DMS79 treated with DMSO at 0.1 percent for 48 hours (cell line): ENCODE measurements around the gene BLOC1S1.

Experiments
- DNase-seq: peaks from one replicate; lab custom pipeline; 2025; lab: John Stamatoyannopoulos, UW

Gene BLOC1S1

DNA sequence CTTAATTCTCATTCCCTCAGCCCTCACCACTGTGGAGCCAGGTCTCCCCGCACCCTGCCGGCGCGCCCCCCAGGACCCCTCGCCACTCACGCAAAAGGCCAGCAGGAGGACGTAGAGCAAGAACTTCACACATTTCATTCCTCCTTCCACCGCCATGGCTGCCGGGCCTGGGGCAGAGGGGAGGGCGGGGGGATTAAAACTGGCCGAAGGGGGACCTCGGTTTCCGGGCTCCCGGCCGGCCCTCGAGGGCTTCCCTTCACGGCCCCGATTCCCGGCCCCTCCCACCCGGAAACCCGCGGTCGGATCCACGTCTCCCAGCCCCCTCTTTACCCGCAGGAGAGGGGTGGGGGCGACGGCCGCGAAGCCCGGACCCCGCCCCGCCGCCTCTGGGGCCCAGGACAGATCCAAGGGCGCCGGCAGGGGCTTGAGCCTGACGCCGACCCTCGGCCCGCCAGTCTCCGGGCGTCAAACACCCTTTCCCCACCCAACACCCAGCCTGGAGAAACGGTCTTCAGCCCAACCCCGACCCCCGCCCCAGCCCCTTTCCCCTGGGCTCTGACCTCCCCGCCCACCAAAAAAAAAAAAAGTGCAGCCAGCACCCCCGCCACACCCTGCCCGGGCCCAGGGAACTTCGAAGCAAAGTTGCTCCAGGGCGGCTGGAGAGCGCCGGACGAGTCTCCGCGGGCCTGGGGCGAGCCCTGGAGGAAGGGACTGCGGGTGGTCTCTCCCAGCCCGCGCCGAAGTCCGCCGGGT, 12.5 kb downstream of the BLOC1S1 start:
- peak; percentile 6 for DNase-seq

DNA sequence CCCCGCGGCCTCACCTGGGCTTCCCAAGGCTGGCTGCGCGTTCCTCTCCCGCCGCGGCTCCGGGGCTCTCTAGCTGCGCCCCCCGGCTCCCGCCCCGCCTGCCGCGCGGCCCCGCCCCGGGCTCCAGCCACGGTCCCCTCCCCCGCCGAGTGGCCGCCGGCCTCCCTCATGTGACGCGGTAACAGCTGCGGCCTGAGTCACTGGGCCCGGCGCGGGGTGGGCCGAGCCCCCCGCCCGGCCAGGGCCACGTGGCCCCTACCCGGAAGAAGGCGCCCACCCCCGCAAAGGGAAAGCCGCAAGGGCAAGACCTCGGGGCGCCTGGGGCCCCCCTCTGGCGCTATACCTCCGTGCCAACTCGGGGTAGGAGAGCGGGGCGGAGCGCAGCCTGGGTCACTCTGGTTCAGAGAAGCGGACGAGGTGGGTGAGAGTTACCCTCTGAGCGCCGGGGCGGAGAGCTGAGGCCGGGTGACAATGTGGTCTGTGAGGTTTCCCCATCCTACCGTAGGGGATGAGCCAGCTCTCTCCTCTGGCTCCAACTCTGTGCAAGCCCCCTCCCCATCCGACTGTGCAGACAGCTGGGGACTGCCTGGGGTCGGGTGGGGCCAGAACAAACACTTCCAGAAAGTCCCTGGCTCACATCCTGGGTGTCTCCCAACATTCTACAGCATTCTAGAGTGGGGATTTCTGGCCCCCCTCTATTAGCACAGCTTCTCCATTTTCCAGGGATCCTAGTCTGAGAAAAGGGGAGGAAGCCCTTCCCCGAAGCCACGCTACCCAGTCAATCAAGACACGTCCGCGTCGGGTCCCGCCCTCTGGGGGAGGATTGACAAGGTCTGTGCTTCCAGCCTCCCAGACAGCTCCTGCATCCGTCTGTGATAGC, 13.3 kb downstream of the BLOC1S1 start, which contains the start of gene CD63:
Gene CD63, minus strand, starts transcription at position 71 of the 880 bp plus-strand sequence. CDS start 668 bp downstream, outside the sequence.
- DNase-seq, result peak; percentile 55

DNA sequence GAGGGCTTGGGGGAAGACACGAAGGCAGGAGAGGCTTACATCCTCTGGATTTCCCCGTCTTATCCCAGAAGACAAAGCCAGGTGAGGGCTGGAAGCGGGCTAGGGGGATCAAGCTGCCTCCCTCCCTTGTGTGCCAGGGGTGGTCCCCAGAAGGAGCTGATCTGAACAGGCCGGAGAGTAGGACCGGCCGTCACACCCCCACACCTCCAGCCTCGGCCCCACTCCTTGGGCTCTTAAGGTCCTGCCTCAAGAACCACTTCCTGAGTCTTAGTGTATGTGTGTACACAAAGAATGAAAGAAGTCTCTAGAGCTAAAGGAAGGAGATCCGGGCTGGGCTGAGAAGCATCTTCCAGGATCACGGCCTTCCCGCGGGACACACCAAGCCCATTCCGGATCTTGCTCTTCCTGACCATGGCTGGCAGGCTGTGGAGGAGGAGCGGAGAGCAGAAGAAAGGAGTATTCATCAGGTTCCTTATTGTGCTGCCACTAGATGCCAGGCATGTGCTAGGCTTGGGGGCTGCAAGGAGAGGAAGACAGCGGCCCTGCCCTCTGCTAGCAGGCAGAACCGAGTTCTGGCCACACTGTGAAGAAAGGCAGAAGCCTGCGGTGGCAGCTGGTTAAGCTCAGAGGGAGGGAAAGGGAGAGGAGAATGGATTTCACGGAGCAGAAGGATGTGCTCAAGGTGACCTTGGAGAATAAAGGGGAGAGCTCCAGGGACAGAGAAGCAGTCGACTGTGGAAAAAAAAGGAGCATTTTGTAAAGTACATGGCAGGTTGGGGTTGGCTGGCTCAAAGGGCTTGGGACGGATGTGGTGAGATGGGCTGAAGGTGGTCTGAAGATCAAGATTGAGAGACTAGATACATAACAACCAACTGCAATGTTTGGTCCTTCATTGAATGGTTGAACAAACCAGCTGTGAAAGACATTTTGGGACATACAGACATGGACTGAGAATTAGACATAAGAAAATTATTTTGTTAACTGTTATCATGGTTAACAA, 14.3 kb downstream of the BLOC1S1 start:
- DNase-seq, result peak; percentile 21

GRCh38 chr12:55732288-55732687, 16.4 kb downstream of the BLOC1S1 start:
- no peak for DNase-seq

DNA sequence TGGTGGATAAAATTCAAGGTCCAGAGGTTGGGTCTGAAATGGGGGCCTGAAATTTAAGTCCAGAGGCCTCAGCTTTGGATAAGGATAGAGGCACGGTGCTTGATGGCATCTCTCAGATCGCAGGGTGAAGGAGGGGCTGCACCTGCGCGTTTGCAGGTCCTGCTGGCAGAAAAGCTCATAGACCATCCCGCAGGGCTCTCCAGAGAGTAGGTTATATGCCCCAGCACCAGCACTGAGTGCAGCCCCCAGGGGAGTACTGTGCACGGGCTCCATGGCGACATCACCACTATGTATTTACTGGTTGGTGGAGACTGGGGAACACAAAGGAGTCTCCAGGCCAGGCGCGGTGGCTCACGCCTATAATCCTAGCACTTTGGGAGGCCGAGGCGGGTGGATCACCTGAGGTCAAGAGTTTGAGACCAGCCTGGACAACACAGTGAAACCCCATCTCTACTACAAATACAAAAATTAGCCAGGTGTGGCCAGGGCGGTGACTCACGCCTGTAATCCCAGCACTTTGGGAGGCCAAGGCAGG, 17.2 kb downstream of the BLOC1S1 start:
- no peak for DNase-seq

DNA sequence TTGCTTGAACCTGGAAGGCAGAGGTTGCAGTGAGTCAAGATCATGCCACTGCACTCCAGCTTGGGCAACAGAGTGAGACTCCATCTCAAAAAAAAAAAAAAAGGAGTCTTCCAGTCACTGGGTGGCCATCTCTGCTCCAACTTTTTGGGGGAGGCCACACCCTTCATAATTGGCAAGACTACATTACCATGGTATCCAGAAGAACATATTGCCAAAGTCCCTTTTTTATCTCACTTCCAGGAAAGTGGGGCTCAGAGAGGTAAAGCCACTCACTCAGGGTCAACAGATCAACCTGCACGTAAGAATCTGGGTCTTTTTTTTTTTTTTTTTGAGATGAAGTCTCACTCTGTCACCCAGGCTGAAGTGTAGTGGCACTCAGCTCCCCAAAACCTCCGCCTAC, 18.0 kb downstream of the BLOC1S1 start:
- no peak for DNase-seq

DNA sequence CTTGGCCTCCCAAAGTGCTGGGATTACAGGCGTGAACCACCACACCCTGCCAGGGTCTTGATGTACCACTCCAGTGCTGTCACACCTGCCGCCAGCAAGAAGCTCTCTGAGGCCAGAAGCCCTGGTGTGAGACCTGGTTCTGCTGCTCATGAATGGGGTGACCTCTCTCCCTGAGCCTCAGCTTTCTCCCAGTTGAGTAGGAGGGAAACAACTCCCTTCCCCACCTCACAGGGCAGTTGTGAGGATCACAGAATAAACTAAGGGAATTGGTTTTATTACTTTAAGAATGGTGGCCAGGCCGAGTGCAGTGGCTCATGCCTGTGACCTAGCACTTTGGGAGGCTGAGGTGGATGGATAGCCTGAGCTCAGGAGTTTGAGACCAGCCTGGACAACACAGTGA, 18.7 kb downstream of the BLOC1S1 start:
- no peak for DNase-seq

DNA sequence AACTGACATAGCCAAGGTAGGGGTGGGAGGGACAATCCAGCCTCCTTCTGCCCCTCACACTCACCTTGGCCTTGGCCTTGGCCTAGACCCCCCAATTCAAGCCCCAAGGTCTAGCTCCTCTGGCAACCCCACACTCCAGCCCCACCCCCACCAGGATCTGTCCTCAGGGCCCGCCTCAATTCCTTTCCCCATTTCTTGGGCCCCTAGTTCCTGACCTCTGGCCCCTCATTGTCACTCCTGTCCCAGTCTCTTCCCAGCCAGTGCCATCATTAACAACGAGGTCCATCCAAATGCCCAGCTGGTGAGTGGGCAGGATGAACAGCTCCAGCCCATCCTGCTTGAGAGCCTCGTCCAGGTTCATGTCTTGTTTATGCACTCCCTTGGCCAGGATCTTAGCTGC, 20.2 kb downstream of the BLOC1S1 start:
- no peak for DNase-seq

- peak; percentile 44 for DNase-seq
These were observed 21.1 kb downstream of the BLOC1S1 start for GRCh38 chr12:55736780-55737580.

DNA sequence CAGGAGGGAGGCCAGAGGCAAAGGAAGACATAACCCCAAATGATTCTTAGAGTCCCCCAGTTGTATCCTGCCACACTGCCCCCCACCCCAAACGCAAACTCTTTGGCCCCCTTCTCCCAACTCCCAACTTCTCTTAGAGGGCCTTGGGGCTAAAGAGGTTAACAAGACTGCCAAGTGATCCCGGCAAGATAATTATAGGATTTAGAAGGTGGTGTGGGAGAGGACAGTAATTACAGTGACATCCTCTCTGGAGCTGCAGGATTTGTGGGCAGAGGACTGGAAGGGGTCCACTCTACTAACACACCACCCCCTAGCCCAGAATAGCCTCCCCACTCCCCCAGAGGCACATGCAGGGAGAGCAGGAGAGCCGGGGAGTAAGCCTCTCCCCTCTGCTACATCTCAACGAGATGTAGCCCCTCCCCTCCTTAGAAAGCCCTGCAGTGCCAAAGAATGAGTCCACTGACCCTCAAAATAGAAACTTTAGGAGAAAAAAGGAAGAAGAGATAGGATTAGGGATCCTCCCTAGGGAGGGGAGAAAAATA, 21.8 kb downstream of the BLOC1S1 start:
- DNase-seq, result no peak

GRCh38 chr12:55738123-55739024, 22.5 kb downstream of the BLOC1S1 start:
- peak; percentile 62 for DNase-seq

- DNase-seq, result no peak
These were observed 23.2 kb downstream of the BLOC1S1 start for GRCh38 chr12:55739025-55739378.

DNA sequence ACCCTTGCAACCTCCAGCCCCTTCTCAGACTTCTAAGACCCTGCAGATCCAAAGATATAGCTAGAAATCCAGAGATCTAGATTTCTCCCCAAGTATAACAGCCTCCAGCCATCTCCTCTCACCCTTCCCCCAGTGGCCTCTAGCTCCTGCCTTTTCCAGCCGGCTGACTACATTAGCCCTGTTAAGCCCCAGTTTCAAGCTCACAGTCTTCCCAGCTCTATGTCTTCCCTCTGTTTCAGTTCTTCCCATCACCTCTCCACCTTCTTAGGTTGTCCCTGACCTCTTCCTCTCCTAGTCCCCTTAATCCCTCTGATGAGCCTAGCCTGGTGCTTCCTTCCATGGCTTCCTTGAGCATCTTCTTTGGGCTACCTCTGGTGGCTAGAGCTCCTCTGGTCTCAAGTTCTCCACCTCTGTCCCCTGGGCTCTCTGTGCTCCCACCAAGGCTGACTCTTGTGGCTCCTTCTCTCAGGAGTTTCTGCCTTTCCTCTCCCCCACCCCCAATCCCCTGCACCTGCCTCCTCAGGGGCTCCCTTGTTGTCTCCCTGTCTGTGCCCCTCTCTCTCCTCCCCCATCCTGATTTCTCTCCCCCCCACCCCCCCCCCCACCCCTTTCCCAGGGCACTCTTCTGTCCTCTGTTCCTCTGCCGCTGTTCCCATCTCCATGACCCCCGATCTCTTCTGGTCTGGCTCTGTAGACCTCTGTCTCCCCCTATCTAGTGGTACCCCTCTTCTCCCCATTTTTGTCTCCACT, 26.3 kb downstream of the BLOC1S1 start:
- DNase-seq, result no peak

DNA sequence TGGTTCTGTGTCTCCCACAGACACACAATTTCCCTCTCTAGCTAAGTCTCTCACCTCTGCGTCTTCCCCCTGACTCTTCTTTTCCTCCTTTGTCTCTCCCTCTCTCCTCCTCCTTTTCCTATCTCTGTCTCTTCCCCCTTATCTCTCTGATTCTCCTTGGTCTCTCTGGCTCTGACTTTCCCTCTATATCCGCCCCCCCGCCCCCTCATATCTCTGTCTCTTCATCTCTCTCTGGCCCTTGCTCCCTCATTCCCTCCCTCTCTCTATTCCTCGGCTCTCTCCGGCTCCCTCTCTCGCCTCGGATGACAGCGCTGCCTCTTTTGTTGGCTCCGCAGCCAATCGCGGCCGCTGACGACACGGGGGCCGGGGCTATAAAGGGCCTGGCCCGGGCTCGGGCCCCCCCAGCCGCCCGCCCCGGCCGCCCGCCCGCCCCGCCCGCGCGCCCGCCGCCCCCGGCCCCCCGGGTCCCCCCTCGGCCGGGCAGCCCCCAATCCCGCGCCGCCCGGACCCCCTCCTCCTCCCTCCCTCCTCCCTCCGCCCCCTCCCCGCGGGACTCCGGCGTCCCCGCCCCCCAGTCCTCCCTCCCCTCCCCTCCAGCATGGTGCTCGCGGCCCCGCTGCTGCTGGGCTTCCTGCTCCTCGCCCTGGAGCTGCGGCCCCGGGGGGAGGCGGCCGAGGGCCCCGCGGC, 27.0 kb downstream of the BLOC1S1 start, which contains the start of gene GDF11:
Gene GDF11, plus strand, starts transcription at position 404 of the 687 bp plus-strand sequence. Its CDS starts 195 bp downstream, at position 599.
- peak; percentile 50 for DNase-seq

DNA sequence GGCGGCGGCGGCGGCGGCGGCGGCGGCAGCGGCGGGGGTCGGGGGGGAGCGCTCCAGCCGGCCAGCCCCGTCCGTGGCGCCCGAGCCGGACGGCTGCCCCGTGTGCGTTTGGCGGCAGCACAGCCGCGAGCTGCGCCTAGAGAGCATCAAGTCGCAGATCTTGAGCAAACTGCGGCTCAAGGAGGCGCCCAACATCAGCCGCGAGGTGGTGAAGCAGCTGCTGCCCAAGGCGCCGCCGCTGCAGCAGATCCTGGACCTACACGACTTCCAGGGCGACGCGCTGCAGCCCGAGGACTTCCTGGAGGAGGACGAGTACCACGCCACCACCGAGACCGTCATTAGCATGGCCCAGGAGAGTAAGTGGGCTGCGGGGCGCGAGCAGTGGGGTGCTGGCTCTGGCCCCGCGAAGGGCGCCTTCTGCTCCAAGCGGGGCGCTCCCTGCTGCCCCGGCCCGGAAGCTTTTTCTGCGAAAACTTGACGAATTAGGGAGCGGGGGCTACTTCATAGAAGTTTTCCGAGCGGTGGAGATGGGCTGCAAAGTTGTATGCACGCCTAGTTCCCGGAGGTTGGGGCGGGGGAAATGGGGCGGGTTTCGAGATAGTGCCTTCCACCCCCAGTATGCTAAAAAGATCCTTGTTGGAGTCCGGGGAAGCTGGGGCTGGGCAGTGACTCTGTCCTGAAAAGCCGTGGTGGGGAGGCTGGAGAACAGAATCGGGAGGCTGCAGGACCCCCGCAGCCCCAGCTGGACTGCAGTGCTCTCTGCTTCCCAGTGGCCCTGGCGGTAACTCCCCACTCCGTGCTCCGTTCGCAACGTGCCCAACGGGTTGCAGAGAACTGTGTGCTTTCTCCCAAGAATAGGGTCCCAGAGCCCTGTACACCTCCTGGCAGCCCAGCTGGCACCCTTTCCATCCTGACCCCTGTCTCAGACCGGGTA, 27.8 kb downstream of the BLOC1S1 start:
- no peak for DNase-seq

DNA sequence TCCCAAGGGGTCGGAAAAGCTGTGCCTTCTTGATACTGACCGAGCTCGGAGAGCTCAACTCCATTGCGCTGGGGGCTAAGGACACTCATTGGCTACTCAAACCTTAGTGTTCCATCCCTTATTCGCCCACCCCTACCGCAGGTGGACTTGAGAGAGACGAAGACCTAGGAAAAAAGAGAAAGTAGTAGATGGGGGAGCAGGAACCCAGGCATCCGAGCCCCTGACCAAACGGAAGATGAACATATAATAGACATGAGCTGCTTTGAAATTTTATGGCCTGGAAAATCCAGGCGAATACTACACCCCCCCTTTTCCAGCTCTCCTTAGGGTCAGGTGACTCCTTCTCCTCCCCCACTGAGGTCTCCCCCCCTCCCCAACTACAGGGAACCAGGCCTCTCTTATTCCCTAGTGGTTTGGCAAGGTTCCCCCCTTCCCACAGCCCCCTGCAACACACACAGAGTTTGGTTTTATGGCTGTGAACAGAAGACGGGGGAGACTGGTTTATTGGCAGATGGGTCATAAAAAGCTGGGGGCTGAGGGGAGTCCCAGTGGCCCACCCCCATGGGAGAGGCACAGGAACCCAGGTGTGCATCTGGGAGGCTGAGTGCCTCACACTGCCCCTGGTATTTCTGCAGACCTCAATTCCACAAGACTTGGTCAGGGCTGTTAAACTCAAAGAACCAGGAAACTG, 28.6 kb downstream of the BLOC1S1 start:
- no peak for DNase-seq
